ENCODE results near the gene OR51A7.
A peak's percentile ranks its signal among the peaks of the same experiment; 100 is the strongest.

Gene OR51A7

GRCh38 chr11:4891996-4892640 lies 11.5 kb upstream of the OR51A7 start:
- ChIA-PET CTCF (no interaction called here), POLR2A (no interaction called here)
- H3K4me3 ChIP-seq (ENCODE audit: low read depth, low read length), result no peak overlapping the region
- TF ChIP-seq CTCF (IDR thresholded peaks at IDR 0.05; ENCODE audit: insufficient read depth, low read length, missing control alignments), result no peak
- peak; percentile 59 for DNase-seq (ENCODE audit: low read depth, low spot score)

GRCh38 chr11:4916581-4916980 lies 13.0 kb downstream of the OR51A7 start:
- no peak for DNase-seq (ENCODE audit: low read depth, low spot score)
- no peak for TF ChIP-seq CTCF (IDR thresholded peaks at IDR 0.05; ENCODE audit: insufficient read depth, low read length, missing control alignments)
- ChIA-PET POLR2A (no interaction called here), CTCF (no interaction called here)
- H3K4me3 ChIP-seq (ENCODE audit: low read depth, low read length), result no peak overlapping the region

- POLR2A ChIA-PET, result no interaction called here
- no peak for DNase-seq (ENCODE audit: low read depth, low spot score)
- no peak for TF ChIP-seq CTCF (IDR thresholded peaks at IDR 0.05; ENCODE audit: insufficient read depth, low read length, missing control alignments)
- CTCF ChIA-PET, result no interaction called here
- no peak within 1 kb of the TSS for H3K4me3 ChIP-seq (ENCODE audit: low read depth, low read length)
Measured at GRCh38 chr11:4919250-4919649, 15.7 kb downstream of the OR51A7 start, which contains the start of gene OR51G2. Gene OR51G2 (minus strand): TSS chr11:4919350. CDS start chr11:4915663, 3,687 bp downstream.

GRCh38 chr11:4921796-4922195 lies 18.2 kb downstream of the OR51A7 start:
- no peak overlapping the region for H3K4me3 ChIP-seq (ENCODE audit: low read depth, low read length)
- DNase-seq (ENCODE audit: low read depth, low spot score), result no peak
- no peak for TF ChIP-seq CTCF (IDR thresholded peaks at IDR 0.05; ENCODE audit: insufficient read depth, low read length, missing control alignments)
- CTCF ChIA-PET, result no interaction called here
- POLR2A ChIA-PET, result no interaction called here

GRCh38 chr11:4922304-4922703 lies 18.7 kb downstream of the OR51A7 start:
- no peak overlapping the region for H3K4me3 ChIP-seq (ENCODE audit: low read depth, low read length)
- CTCF ChIA-PET, result no interaction called here
- POLR2A ChIA-PET, result no interaction called here
- no peak for TF ChIP-seq CTCF (IDR thresholded peaks at IDR 0.05; ENCODE audit: insufficient read depth, low read length, missing control alignments)
- DNase-seq (ENCODE audit: low read depth, low spot score), result no peak

- H3K4me3 ChIP-seq (ENCODE audit: low read depth, low read length), result no peak within 1 kb of the TSS
- ChIA-PET POLR2A (no interaction called here), CTCF (no interaction called here)
- TF ChIP-seq CTCF (IDR thresholded peaks at IDR 0.05; ENCODE audit: insufficient read depth, low read length, missing control alignments), result no peak
- no peak for DNase-seq (ENCODE audit: low read depth, low spot score)
Measured at GRCh38 chr11:4924239-4924638, 20.7 kb downstream of the OR51A7 start, which contains the start of gene OR51G1. Gene OR51G1 (minus strand): TSS chr11:4924339. CDS start chr11:4924339, 0 bp downstream.
